Measurements from ENCODE around the gene PSMB5.

DNA sequence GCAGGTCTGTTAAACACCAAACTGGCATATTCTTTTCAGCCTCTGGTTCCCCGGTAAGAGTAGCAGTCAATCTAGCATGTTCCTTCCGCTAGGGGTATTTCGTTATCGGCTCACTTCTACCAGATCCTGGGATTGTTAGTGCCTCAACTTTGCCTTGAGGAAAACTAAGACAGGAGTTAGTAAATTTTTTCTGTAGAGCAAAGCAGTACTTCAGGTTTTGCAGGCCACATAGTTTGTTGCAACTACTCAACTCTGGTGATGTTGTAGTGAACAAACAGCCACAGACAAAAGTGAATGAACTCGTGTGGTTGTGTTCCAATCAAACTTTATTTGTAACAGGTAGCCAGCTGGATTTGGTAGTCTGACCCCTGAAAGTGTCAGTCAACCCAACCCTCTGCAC, 28.9 kb upstream of the PSMB5 start:
- TF ChIP-seq, protein P1, sequence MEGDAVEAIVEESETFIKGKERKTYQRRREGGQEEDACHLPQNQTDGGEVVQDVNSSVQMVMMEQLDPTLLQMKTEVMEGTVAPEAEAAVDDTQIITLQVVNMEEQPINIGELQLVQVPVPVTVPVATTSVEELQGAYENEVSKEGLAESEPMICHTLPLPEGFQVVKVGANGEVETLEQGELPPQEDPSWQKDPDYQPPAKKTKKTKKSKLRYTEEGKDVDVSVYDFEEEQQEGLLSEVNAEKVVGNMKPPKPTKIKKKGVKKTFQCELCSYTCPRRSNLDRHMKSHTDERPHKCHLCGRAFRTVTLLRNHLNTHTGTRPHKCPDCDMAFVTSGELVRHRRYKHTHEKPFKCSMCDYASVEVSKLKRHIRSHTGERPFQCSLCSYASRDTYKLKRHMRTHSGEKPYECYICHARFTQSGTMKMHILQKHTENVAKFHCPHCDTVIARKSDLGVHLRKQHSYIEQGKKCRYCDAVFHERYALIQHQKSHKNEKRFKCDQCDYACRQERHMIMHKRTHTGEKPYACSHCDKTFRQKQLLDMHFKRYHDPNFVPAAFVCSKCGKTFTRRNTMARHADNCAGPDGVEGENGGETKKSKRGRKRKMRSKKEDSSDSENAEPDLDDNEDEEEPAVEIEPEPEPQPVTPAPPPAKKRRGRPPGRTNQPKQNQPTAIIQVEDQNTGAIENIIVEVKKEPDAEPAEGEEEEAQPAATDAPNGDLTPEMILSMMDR (conservative IDR thresholded peaks at IDR 0.05 in 1 of 2, IDR thresholded peaks at IDR 0.05 in 1 of 2; ENCODE audit: extremely low read depth in 1 of 2, insufficient read depth in 1 of 2, low read depth in 1 of 2, low read length in 2 of 2), result no peak
- TF ChIP-seq EZH2 (IDR thresholded peaks at IDR 0.05; ENCODE audit: borderline replicate concordance, low read length), result no peak
